HFFc6 (cell line): ENCODE results near the gene MYBPC3. TPM values are rescaled to one million over a fixed set of nuclear protein-coding genes. Genes with fewer than 3 reads are reported as not detected.

ENCODE experiments used
- DNase-seq: peaks from one replicate; pipeline ENCODE4 v3.0.0-alpha.2; 2018
- H3K27ac Mint-ChIP-seq: 2 replicates; pipeline ENCODE4 v1.8.0; 2020; ENCODE audit warnings: mild to moderate bottlenecking, mixed read lengths
- H3K27me3 Mint-ChIP-seq: 2 replicates; pipeline ENCODE4 v1.8.0; 2021; ENCODE audit warnings: mild to moderate bottlenecking, moderate library complexity, mixed read lengths; ENCODE audit not compliant: insufficient read depth
- H3K36me3 Mint-ChIP-seq: 2 replicates; pipeline ENCODE4 v1.8.0; 2021; ENCODE audit warnings: low read depth, mixed read lengths
- H3K4me1 Mint-ChIP-seq: 2 replicates; pipeline ENCODE4 v1.8.0; 2020; ENCODE audit warnings: low read depth, mixed read lengths
- H3K4me3 Mint-ChIP-seq: 2 replicates; pipeline ENCODE4 v1.8.0; 2020; ENCODE audit warnings: mild to moderate bottlenecking, moderate library complexity, mixed read lengths
- H3K9me3 Mint-ChIP-seq: 2 replicates; pipeline ENCODE4 v1.8.0; 2020; ENCODE audit warnings: mild to moderate bottlenecking, mixed read lengths
- CTCF ChIP-seq: fragments of 200-600 bp; sonication (generic); IDR thresholded peaks from 2 replicates; pipeline ENCODE4 v1.5.0; 2021; ENCODE audit warnings: antibody characterized with exemption, mild to moderate bottlenecking
- microRNA-seq: library from miRNA; unstranded; fragments of <30 nt; microRNA quantifications from one replicate; pipeline ENCODE4, GENCODE V29; 2019
- total RNA-seq, 6 experiments: library from RNA; stranded (reverse); fragmentation: NEBNext Ultra II Directional; extraction: Animal tissue kit (Norgen Biotek cat#: 25700); gene quantifications; 2 replicates in 1 of 6; 3 replicates in 5 of 6; pipeline ENCODE4 v1.2.3, GENCODE V29; 2021

MYBPC3 gene
- total RNA-seq, 6 experiments from 2014 or later, result not detected

GRCh38 chr11:47284151-47284550 lies 68.4 kb downstream of the MYBPC3 start:
- Mint-ChIP-seq H3K4me1 (no peaks in the 10 kb centered on the region; the same call in 1 of the 2 replicates), H3K9me3 (no peaks in the 10 kb centered on the region), H3K27ac (no peak overlapping the region), H3K36me3 (peaks cover 28% of the 10 kb centered on the region), H3K4me3 (no peak overlapping the region), H3K27me3 (no peaks in the 10 kb centered on the region)
- DNase-seq, result no peak
- no peak for TF ChIP-seq CTCF

GRCh38 chr11:47282462-47282861 lies 70.0 kb downstream of the MYBPC3 start:
- H3K36me3 Mint-ChIP-seq, result peaks cover 25% of the 10 kb centered on the region

More at GRCh38 chr11:47282462-47282861, 70.0 kb downstream of the MYBPC3 start:
- Mint-ChIP-seq H3K9me3 (no peaks in the 10 kb centered on the region), H3K4me1 (peaks cover 7% of the 10 kb centered on the region), H3K27ac (no peak overlapping the region; the same call in 1 of the 2 replicates), H3K4me3 (no peak overlapping the region), H3K27me3 (no peaks in the 10 kb centered on the region)
- no peak for DNase-seq
- TF ChIP-seq CTCF, result no peak

Small RNA genes lying within 50 kb of the gene (microRNA-seq; reads per million reads assigned to microRNA genes)
- not detected for gene MIR4487

Other genes with a start within 250 kb of the MYBPC3 start
- gene ARFGAP2, start 175.8 kb downstream of the MYBPC3 start, total RNA-seq, result 10 to 100 TPM; 58.2 to 64.0 (median 61.1) TPM
- gene PACSIN3, start 166.3 kb downstream of the MYBPC3 start, total RNA-seq, result 10 to 100 TPM; 10.3 to 30.9 (median 22.1) TPM
- 10 to 100 TPM; 23.6 to 38.7 (median 33.7) TPM for gene DDB2, start 137.7 kb downstream of the MYBPC3 start, total RNA-seq
- gene ACP2, start 103.9 kb downstream of the MYBPC3 start, total RNA-seq, result 10 to 100 TPM; 33.4 to 37.4 (median 36.1) TPM
- 10 to 100 TPM in 2 of 6 experiments, 1 to 10 TPM in 4; 5.4 to 11.2 (median 9.2) TPM for gene NR1H3, start 94.7 kb downstream of the MYBPC3 start, total RNA-seq
- 10 to 100 TPM; 22.4 to 30.5 (median 25.2) TPM for gene MADD, start 82.6 kb downstream of the MYBPC3 start, total RNA-seq
- gene SPI1, start 25.8 kb upstream of the MYBPC3 start, total RNA-seq, result not detected
- gene SLC39A13, start 55.9 kb upstream of the MYBPC3 start, total RNA-seq, result 100 to 1,000 TPM in 2 of 6 experiments, 10 to 100 TPM in 4; 78.2 to 126 (median 86.4) TPM
- gene PSMC3, start 73.7 kb upstream of the MYBPC3 start, total RNA-seq, result 100 to 1,000 TPM; 161 to 238 (median 220) TPM
- gene RAPSN, start 96.4 kb upstream of the MYBPC3 start, total RNA-seq, result under 1 TPM in 1 of 6 experiments, not detected in 5; 0.22 TPM
- gene CELF1, start 200.4 kb upstream of the MYBPC3 start, total RNA-seq, result 100 to 1,000 TPM; 103 to 131 (median 120) TPM
- gene PTPMT1, start 212.9 kb upstream of the MYBPC3 start, total RNA-seq, result 10 to 100 TPM; 51.8 to 64.2 (median 54.5) TPM
- gene KBTBD4, start 226.3 kb upstream of the MYBPC3 start, total RNA-seq, result 10 to 100 TPM; 15.9 to 19.4 (median 18.4) TPM
- 100 to 1,000 TPM in 3 of 6 experiments, 10 to 100 TPM in 3; 97.0 to 105 (median 99.8) TPM for gene NDUFS3, start 226.4 kb upstream of the MYBPC3 start, total RNA-seq
- gene FAM180B, start 234.0 kb upstream of the MYBPC3 start, total RNA-seq, result not detected
- not detected for gene C1QTNF4, start 241.7 kb upstream of the MYBPC3 start, total RNA-seq